Jurkat, Clone E6-1 (cell line): ENCODE results near the gene PDS5B.
A peak's percentile ranks its signal among the peaks of the same experiment; 100 is the strongest.

ENCODE experiments used
- DNase-seq: peaks from one replicate; pipeline ENCODE4 v3.0.0-alpha.2; 2011; ENCODE audit warnings: low read depth, low spot score
- H3K4me3 ChIP-seq: 2 replicates; pipeline ENCODE4 v1.5.1; 2011; ENCODE audit warnings: mild to moderate bottlenecking, low read length, control low read depth, moderate library complexity

PDS5B gene

GRCh38 chr13:32587811-32588170 is 1.5 kb downstream of the PDS5B start:
- H3K4me3 ChIP-seq, result peak overlapping the region; percentile 93
- no peak for DNase-seq

GRCh38 chr13:32588736-32589135 is 2.5 kb downstream of the PDS5B start:
- no peak overlapping the region for H3K4me3 ChIP-seq
- no peak for DNase-seq

GRCh38 chr13:32589471-32589870 is 3.2 kb downstream of the PDS5B start:
- no peak for DNase-seq
- H3K4me3 ChIP-seq, result no peak overlapping the region

- no peak for DNase-seq
- H3K4me3 ChIP-seq, result no peak overlapping the region
Measured at GRCh38 chr13:32590266-32590665, 4.0 kb downstream of the PDS5B start.

- DNase-seq, result no peak
- H3K4me3 ChIP-seq, result no peak overlapping the region
Measured at GRCh38 chr13:32592082-32592481, 5.8 kb downstream of the PDS5B start.

GRCh38 chr13:32594157-32594738 is 8.0 kb downstream of the PDS5B start:
- no peak for DNase-seq
- no peak overlapping the region for H3K4me3 ChIP-seq

GRCh38 chr13:32595306-32595705 is 9.1 kb downstream of the PDS5B start:
- H3K4me3 ChIP-seq, result no peak overlapping the region
- DNase-seq, result no peak

- H3K4me3 ChIP-seq, result no peak overlapping the region
- no peak for DNase-seq
Measured at GRCh38 chr13:32600890-32601289, 14.6 kb downstream of the PDS5B start.

- H3K4me3 ChIP-seq, result no peak overlapping the region
- DNase-seq, result no peak
Measured at GRCh38 chr13:32609428-32609827, 23.2 kb downstream of the PDS5B start.

- H3K4me3 ChIP-seq, result no peak overlapping the region
- no peak for DNase-seq
Measured at GRCh38 chr13:32610538-32610937, 24.3 kb downstream of the PDS5B start.

- no peak for DNase-seq
- H3K4me3 ChIP-seq, result no peak overlapping the region
Measured at GRCh38 chr13:32610977-32611376, 24.7 kb downstream of the PDS5B start.

GRCh38 chr13:32616883-32617511 is 30.7 kb downstream of the PDS5B start:
- no peak for DNase-seq
- H3K4me3 ChIP-seq, result no peak overlapping the region

GRCh38 chr13:32622827-32623226 is 36.6 kb downstream of the PDS5B start:
- H3K4me3 ChIP-seq, result no peak overlapping the region
- no peak for DNase-seq

- no peak overlapping the region for H3K4me3 ChIP-seq
- no peak for DNase-seq
Measured at GRCh38 chr13:32624441-32624840, 38.2 kb downstream of the PDS5B start.

- H3K4me3 ChIP-seq, result no peak overlapping the region
- DNase-seq, result no peak
Measured at GRCh38 chr13:32627793-32628192, 41.5 kb downstream of the PDS5B start.

GRCh38 chr13:32629313-32629712 is 43.1 kb downstream of the PDS5B start:
- H3K4me3 ChIP-seq, result no peak overlapping the region
- DNase-seq, result no peak

GRCh38 chr13:32629866-32630265 is 43.6 kb downstream of the PDS5B start:
- H3K4me3 ChIP-seq, result no peak overlapping the region
- DNase-seq, result no peak

- peak; percentile 82 for DNase-seq
- peak overlapping the region; percentile 24 for H3K4me3 ChIP-seq
Measured at GRCh38 chr13:32632343-32632909, 46.2 kb downstream of the PDS5B start.

- no peak overlapping the region for H3K4me3 ChIP-seq
- DNase-seq, result no peak
Measured at GRCh38 chr13:32636711-32637110, 50.5 kb downstream of the PDS5B start.

- DNase-seq, result no peak
- H3K4me3 ChIP-seq, result no peak overlapping the region
Measured at GRCh38 chr13:32638739-32639138, 52.5 kb downstream of the PDS5B start.

- H3K4me3 ChIP-seq, result no peak overlapping the region
- peak; percentile 71 for DNase-seq
Measured at GRCh38 chr13:32639502-32640105, 53.4 kb downstream of the PDS5B start.
